H7 (cell line): ENCODE results near the gene AGFG2. TPM values are rescaled to one million over a fixed set of nuclear protein-coding genes. Genes with fewer than 3 reads are reported as not detected.
A peak's percentile ranks its signal among the peaks of the same experiment; 100 is the strongest.
"Not testable (repeated sequence)": the region's sequence is repeated elsewhere in the genome, so short reads cannot be mapped to it uniquely, and the experiment has no call there.

Source experiments
- DNase-seq: peaks from one replicate; pipeline ENCODE4 v3.0.0; 2012
- H3K27me3 ChIP-seq: 2 replicates; pipeline ENCODE4 v1.6.0; 2011; ENCODE audit warnings: mild to moderate bottlenecking, low read length; ENCODE audit not compliant: control insufficient read depth, insufficient read depth
- H3K36me3 ChIP-seq: replicated peaks from 2 replicates; pipeline ENCODE4 v1.5.1; 2011; ENCODE audit warnings: low read length; ENCODE audit not compliant: control insufficient read depth, insufficient read depth
- H3K4me3 ChIP-seq: 2 replicates; pipeline ENCODE4 v1.5.1; 2011; ENCODE audit warnings: low read depth, mild to moderate bottlenecking, control low read depth, low read length, moderate library complexity; ENCODE audit not compliant: insufficient read depth
- total RNA-seq: library from RNA; depleted of rRNA; stranded (reverse); fragments of >200 nt; shearing (Covaris generic); gene quantifications from 2 replicates; pipeline ENCODE4 v1.2.3, GENCODE V29; 2014; rRNA removed

The AGFG2 gene
- total RNA-seq: 4.9 and 5.6 TPM in 2 replicates

DNA sequence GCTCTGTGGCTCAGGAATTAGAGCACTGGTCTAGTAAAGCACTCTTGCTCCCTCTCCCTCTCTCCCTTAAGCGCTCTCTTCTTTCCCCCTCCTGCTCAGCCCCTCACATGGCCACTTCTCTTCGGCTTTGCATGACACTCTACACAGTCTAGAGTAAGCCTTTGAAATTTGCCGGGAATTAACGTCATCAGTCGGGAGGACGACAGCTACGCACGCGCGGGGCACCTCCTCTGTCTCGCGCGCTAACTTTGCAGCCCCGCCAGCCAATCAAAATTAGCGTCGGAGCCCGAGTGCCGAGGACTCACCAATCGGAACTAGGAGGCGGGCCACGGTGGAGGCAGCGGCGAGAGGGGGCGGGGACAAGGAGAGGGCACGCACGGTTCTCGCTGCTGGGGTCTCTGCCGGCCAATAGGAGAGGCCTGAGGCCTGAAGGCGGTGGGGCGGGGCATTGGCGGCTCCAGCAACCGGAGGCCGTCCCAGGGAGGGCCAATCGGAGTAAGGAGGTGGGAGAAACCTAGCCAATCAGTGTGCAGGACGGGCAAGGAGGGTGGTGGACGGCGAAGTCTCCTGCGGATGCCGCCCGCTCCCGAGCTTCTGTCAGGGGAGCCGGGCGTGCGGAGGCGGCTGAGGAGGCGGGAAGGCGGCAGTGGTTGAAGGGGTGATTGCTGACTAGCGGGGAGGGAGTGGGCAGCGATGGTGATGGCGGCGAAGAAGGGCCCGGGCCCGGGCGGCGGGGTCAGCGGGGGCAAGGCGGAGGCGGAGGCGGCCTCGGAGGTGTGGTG is at the start of gene AGFG2:
Gene AGFG2, plus strand, starts transcription at position 550 of the 782 bp plus-strand sequence. Its CDS starts 144 bp downstream, at position 694.
- peak; percentile 100 for DNase-seq
- Histone ChIP-seq H3K36me3 (no peaks in the 10 kb centered on the region), H3K27me3 (peaks cover 13% of the 10 kb centered on the region), H3K4me3 (peak within 1 kb of the TSS; percentile 75)

GRCh38 chr7:100489824-100490223 is 49.2 kb upstream of the AGFG2 start:
- Histone ChIP-seq H3K4me3 (no peak overlapping the region), H3K36me3 (no peaks in the 10 kb centered on the region), H3K27me3 (peaks cover 14% of the 10 kb centered on the region)
- DNase-seq: peak; percentile 99

GRCh38 chr7:100490483-100491191 is 48.4 kb upstream of the AGFG2 start:
- DNase-seq: peak; percentile 66
- H3K36me3 ChIP-seq: no peaks in the 10 kb centered on the region
- no peak overlapping the region for H3K4me3 ChIP-seq
- H3K27me3 ChIP-seq: peaks cover 14% of the 10 kb centered on the region

- Histone ChIP-seq H3K36me3 (no peaks in the 10 kb centered on the region), H3K27me3 (peaks cover 14% of the 10 kb centered on the region), H3K4me3 (no peak overlapping the region)
- DNase-seq: no peak
Measured at GRCh38 chr7:100491192-100491578, 47.8 kb upstream of the AGFG2 start.

DNA sequence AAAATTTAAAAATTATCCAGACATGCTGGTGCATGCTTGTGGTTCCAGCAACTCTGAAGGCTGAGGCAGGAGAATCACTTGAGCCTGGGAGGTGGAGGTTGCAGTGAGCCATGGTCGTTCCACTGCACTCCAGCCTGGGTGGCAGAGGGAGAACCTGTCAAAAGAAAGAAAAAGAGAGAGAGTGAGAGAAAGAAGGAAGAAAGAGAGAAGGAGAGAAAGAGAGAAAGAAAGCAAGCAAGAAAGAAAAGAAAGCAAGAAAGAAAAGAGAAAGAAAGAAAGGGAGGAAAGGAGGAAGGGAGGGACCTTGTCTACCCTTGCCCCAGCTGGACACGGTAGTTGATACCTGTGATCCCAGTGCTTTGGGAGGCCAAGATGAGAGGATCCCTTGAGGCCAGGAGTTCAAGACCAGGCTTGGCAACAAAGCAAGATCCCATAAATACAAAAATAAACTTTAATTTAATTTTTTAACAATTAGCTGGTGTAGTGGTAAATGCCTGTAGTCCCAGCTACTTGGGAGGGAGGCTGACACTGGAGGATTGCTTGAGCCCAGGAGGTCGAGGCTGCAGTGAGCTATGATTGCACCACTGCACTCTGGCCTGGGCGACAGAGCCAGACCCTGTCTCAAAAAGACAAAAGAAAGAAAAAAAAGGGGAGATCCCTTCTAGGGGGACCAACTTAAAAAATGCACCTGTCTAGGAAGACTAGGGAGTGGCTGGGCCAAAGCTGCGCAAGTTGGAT is 46.1 kb upstream of the AGFG2 start:
- Histone ChIP-seq H3K4me3 (peak overlapping the region; percentile 52; the same call in 1 of the 2 replicates), H3K36me3 (no peaks in the 10 kb centered on the region), H3K27me3 (peaks cover 14% of the 10 kb centered on the region)
- no peak for DNase-seq

GRCh38 chr7:100493476-100494264 is 45.3 kb upstream of the AGFG2 start:
- Histone ChIP-seq H3K36me3 (no peaks in the 10 kb centered on the region), H3K4me3 (peak overlapping the region; percentile 52), H3K27me3 (peaks cover 14% of the 10 kb centered on the region)
- peak; percentile 84 for DNase-seq

- H3K36me3 ChIP-seq: no peaks in the 10 kb centered on the region
- H3K4me3 ChIP-seq: no peak overlapping the region
- DNase-seq: no peak
- H3K27me3 ChIP-seq: peaks cover 14% of the 10 kb centered on the region
Measured at GRCh38 chr7:100496509-100496908, 42.5 kb upstream of the AGFG2 start.

GRCh38 chr7:100500743-100501142 is 38.3 kb upstream of the AGFG2 start:
- H3K27me3 ChIP-seq, H3K4me3 ChIP-seq, DNase-seq, H3K36me3 ChIP-seq: not testable (repeated sequence)

- H3K4me3 ChIP-seq: not testable (repeated sequence)
Measured at GRCh38 chr7:100504031-100504430, 35.0 kb upstream of the AGFG2 start.

DNA sequence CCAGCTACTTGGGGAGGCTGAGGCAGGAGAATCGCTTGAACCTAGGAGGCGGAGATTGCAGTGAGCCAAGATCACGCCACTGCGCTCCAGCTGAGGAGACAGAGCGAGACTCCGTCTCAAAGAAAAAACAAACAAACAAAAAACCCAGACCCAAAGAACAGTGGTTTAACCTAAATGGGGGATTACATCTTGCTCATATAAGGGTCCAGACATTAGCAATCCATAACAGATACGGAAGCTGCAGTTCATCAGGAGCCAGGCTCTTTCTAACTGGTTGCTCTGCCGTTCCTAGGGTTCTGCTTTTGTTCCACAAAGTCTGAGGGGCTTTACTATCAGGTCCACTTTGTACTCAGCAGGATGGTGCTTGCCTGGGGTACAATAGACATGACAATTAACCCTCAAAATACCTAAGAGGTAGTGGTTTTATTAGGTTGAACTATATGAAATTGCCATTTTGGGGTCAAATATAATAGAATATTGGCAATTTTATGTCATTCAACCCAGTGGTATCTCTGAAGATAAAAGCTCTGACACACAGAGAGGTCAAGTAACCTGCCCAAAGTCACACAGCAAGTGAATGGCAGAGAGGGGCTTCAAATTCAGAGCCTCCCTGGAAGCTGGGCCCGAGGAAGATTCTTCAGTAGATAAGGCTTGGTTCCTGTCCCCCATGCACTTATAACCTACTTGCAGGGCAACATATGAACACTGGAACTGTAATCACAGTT is 34.0 kb upstream of the AGFG2 start:
- no peaks in the 10 kb centered on the region for H3K36me3 ChIP-seq
- no peak overlapping the region for H3K4me3 ChIP-seq
- H3K27me3 ChIP-seq: no peaks in the 10 kb centered on the region
- no peak for DNase-seq

More at GRCh38 chr7:100504031-100504430, 35.0 kb upstream of the AGFG2 start:
- H3K27me3 ChIP-seq, H3K36me3 ChIP-seq, DNase-seq: not testable (repeated sequence)

- Histone ChIP-seq H3K4me3 (no peak overlapping the region), H3K27me3 (no peaks in the 10 kb centered on the region), H3K36me3 (no peaks in the 10 kb centered on the region)
- DNase-seq: no peak
Measured at GRCh38 chr7:100506356-100506923, 32.6 kb upstream of the AGFG2 start.

GRCh38 chr7:100509231-100509630 is 29.8 kb upstream of the AGFG2 start:
- DNase-seq: no peak
- Histone ChIP-seq H3K27me3 (no peaks in the 10 kb centered on the region), H3K4me3 (no peak overlapping the region), H3K36me3 (no peaks in the 10 kb centered on the region)

DNA sequence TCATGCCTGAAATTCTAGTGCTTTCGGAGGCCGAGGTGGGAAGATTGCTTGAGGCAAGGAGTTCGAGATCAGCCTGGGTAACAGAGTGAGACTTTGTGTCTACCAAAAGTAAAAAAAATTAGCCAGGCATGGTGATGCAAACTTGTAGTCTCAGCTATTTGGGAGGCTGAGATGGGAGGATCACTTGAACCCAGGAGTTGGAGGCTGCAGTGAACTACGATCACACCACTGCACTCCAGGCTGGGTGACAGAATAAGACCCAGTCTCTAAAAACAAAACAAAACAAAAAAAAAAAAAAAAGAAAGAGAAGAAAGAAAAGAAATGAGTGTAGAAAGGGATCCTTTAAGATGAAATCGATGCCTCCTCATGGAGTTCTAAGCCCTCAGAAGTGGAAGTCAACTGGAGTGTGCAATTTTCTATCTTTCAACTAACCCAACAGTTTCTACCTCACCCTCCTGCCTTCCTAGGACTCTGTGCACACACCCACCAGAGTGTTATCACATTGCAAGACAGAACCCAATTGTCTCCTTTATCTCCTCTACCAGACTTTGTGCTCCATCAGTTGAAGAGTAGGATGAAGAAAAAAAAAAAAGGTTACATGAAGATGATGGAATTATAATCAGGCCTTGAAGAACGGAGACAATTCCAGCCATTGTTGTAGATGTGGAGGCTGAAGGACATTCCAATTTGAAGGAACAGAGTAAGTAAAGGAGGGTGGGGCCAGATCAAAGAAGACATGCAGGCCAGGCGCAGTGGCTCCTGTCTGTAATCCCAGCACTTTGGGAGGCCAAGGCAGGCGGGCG is 28.4 kb upstream of the AGFG2 start:
- Histone ChIP-seq H3K4me3 (no peak overlapping the region), H3K27me3 (no peaks in the 10 kb centered on the region), H3K36me3 (no peaks in the 10 kb centered on the region)
- DNase-seq: no peak
